Measurements from ENCODE around the gene BMP7.
"Not testable (repeated sequence)": the region's sequence is repeated elsewhere in the genome, so short reads cannot be mapped to it uniquely, and the experiment has no call there.

BMP7 gene

DNA sequence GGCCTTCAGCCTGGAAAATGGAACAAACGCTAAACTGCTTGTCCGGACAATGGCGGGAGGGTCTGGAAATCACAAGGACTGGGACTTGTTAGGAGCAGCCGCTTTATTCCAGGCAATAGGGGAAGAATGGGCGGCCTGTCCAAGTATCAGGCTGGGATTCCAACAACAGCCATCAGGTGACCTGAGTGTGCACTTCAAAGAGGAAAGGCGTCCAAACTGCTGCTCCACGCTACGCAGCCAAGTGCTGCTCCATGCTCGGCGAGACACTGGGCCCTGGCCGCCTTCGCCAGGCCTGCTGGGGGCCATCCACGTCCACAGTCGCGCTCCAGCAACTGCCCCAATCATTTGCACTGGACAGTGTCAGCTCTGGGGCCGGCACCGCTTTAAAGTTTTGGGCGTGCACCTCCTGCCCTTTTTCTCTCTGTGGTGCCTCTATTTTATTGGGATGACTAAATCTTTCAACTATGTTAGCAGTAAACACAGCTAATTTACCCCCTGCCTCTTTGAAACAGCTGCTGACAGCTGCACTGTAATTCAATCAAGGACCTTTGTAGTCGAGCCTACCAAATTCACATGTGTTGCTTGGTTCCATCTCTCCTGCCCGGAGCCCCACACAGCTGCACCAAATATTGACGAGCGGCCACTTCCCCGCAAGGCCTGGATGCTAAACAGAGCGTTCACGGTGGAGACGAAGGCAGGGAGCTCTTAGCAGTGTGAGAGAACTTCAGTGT lies 98.3 kb downstream of the BMP7 start:
- DNase-seq (ENCODE audit: low read depth), result no peak

DNA sequence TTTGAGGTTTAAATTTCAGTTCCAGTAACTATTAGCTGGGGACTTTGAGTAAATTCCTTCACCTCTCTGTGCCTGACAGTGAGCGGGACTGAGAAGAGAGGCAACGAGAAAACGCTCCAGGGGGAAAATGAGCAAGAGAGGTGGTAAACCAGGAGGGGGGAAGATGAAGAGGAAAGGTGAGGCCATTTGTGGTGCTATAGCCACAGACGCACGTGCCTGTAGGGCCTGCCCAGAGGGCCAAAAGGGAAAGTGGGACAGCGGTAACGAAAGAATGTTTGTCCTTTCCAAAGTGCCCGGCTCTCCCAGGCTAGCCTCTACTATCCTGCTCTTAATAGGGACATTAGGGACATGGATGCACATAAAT lies 99.2 kb downstream of the BMP7 start:
- no peak for DNase-seq (ENCODE audit: low read depth)

DNA sequence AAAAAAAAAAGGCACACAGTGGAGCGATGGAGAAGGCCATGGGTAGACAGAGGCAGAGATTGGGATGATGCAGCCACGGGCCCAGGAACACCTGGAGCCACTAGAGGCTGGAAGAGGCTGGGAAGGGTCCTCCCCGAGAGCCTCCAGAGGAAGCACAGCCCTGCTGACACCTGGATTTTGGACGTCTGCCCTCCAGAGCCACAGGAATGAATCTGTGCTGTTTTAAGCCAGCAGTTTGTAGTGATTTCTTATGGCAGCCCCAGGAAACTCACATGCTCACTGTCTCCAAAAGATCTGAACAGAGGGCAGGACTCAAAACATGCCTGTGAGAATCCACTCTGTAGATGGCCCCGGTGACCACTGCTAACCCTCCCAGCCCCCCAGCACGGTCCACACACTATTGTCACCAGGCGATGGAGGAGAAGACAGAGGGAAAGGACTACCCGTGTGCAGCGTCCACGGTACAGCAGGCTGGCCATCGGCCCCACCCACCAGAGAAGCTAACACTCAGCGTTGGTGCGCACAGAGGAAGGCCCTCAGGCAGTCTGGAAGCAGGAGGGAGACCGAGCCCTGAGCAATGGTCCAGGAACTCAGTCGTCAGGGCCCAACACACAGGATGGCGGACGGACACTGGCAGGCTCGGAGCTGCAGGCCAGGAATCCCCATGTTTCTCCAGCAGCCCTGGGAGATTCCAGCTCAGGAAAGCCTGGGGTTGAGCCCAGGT lies 99.7 kb downstream of the BMP7 start:
- DNase-seq (ENCODE audit: low read depth), result no peak

- DNase-seq (ENCODE audit: low read depth), result no peak
Observed at GRCh38 chr20:57165427-57166004, 100.9 kb downstream of the BMP7 start.

- DNase-seq (ENCODE audit: low read depth), result no peak
Observed at GRCh38 chr20:57164872-57165271, 101.6 kb downstream of the BMP7 start.

- DNase-seq (ENCODE audit: low read depth), result no peak
Observed at GRCh38 chr20:57163041-57163440, 103.4 kb downstream of the BMP7 start.

- no peak for DNase-seq (ENCODE audit: low read depth)
Observed at GRCh38 chr20:57162362-57162652, 104.1 kb downstream of the BMP7 start.

- no peak for DNase-seq (ENCODE audit: low read depth)
Observed at GRCh38 chr20:57161478-57162361, 104.7 kb downstream of the BMP7 start.

DNA sequence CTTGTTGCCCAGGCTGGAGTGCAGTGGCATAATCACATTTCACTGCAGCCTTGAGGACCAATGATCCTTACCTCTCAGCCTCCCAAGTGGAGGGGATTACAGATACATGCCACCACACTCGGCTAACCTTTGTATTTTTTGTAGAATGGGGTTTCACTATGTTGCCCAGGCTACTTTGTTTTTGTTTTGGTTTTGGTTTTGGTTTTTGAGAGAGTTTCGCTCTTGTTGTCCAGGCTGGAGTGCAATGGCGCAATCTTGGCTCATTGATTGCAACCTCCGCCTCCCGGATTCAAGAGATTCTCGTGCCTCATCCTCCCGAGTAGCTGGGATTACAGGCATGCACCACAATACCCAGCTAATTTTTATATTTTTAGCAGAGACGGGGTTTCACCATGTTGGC lies 105.5 kb downstream of the BMP7 start:
- DNase-seq (ENCODE audit: low read depth), result no peak

- no peak for DNase-seq (ENCODE audit: low read depth)
Observed at GRCh38 chr20:57159945-57160610, 106.4 kb downstream of the BMP7 start.

- DNase-seq (ENCODE audit: low read depth), result no peak
Observed at GRCh38 chr20:57159193-57159851, 107.1 kb downstream of the BMP7 start.

DNA sequence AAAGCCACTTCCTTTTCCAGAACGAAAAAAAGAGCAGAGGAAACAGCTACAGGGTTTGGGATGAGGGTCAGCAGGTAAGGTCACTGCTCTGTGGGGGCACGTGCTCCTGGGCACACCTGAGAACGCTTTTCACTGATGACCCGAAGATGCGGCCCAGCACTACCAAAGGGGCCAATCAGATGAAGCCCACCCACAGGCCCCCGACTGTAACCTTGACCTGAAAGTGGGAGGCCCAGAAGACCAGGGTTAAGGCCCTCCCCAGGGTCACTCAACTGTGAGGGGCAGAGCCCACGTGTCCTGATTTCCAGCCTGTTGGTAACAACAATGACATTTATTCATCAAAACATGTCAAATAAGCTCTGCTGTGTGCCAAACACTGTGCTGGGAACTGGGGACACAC lies 108.0 kb downstream of the BMP7 start:
- no peak for DNase-seq (ENCODE audit: low read depth)

- not testable (repeated sequence) for DNase-seq (ENCODE audit: low read depth)
Observed at GRCh38 chr20:57157787-57158186, 108.7 kb downstream of the BMP7 start.

- no peak for DNase-seq (ENCODE audit: low read depth)
Observed at GRCh38 chr20:57157106-57157691, 109.2 kb downstream of the BMP7 start.

DNA sequence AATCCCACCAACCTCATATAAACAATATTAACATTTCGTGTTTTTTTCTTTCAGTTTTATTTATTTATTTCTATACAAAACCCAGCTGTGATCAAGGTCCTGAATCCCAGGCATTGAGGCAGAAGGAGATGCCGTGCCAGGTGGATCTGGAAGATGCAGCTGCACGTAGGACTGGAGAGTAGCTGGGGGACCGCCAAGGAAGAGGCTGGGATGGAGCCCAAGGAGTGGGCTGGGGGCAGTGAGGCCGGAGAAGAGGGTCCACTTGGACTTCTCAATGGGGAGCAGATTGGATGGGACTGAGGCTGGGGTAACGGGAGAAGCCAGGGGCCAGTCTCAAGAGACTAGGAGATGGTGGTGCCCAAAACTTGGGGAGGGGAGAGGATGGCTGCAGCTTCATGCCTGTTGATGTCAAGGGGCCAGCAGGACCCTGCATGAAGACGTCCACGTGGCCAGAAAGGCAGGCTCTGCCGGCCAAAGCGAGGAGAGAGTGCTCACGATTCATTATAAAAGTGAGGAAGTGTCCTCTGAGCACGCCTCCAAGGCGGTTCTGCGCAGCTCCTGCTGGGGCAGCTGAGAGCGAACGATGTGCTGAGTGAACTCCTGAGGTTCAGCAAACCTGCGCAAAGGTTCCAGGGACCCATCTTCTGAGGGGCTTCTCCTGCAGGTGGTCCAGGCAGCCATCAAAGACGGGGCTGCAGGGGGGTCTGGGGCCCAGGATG lies 110.3 kb downstream of the BMP7 start:
- DNase-seq (ENCODE audit: low read depth), result no peak

DNA sequence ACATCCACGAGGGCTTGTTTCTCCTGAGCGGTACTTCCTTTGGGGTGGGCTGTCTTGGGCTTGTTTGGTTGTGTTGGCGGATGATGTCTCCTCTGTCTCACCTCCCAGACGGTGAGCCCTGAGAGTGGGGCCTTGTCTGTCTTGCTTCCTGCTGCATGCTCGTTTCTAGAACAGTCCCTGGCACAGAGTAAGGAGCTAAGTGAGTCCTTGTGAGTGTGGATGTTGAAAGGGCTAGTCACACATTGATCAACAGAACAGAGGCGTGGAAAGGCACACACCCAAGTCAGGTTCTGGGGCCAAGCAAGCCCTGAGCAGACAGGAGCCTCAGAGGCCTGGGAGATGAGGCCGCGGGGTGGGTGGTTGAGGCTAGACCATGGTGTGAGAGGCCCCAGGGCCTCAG lies 111.0 kb downstream of the BMP7 start:
- no peak for DNase-seq (ENCODE audit: low read depth)

DNA sequence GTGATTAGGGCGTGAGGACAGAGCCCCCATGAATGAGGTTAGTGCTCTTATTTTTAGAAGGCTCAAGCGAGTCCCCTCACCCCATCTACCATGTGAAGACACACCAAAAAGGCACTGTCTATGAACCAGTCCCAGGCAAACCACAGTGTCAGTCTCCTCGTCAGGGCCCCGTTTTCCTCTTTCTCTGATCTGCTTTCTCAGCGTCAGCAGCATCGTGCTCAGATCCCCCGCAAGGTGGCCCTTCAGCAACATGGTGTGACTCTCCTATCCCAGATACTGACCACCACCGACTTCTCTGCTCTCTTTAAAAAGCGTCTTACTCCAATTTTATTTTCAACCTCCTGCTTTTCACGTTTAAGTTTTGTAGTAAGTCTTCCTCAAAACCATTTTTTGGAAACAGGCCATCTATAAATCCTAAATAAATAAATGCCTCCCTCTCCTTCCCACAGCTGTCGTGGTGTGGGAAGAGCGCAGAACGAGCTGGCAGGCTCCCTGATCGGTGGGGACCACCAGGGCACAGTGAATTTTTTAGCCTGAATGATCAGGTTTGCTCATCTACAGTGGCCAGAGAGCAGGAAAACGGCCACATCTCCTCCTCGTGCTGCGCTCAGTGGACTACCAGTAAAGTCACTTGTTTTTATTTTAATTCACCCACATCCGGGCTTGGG lies 113.1 kb downstream of the BMP7 start:
- no peak for DNase-seq (ENCODE audit: low read depth)

DNA sequence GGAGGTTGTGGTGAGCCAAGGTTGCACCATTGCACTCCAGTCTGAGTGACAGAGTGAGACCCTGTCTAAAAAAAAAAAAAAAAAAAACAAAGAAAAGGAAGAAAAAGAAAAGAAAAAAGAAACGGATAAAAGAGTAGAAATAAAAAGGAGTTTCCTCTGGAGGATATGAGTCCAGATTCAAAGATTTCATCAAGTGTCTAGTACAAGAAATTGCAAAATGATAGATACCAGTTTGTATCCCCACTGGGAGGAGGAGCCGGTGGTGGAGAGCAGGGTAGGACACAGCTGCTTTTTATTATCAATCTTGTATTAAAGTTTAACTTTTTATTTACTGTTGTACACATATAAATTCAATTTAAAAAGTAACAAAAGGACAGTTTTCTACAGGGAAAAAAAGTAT lies 113.9 kb downstream of the BMP7 start:
- no peak for DNase-seq (ENCODE audit: low read depth)

DNA sequence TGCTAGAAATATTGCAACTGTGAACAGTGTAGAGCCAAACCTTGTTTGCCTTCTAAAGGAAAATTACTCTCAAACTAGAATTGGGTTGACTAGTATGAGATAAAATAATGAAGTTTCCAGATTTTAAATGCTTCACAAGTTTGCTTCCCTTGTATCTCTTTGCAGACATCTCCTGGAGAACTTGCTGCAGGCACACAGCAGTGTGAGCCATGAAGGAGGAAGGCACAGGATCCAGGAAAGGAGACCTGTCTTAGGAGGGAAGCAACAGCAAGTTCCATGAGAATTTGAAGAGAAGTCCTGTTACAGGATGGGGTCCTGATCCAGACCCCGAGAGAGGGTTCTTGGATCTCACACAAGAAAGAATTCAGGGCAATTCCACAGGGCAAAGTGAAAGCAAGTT lies 115.9 kb downstream of the BMP7 start:
- DNase-seq (ENCODE audit: low read depth), result no peak

DNA sequence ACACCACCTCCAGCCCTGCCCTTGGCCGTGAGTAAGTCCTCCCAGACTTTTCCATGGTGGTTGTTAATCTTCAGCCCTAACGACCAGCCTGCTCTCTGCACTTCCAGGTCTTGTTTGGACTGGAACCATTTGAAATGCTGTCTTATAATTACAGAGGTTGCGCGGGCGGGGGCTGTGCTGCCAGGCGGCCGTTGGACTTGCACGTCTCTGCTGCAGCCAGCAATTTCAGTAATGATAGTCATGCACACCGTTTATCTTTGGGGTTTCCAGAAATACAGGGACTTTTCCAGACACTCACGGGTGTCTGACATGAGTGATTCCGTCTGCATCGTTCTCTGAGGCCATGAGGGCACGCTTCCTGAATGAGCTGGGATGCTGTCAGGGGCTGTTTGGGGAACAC lies 118.2 kb downstream of the BMP7 start:
- no peak for DNase-seq (ENCODE audit: low read depth)
